HFFc6 (cell line): Measurements from ENCODE around the gene DNA2. TPM values are rescaled to one million over a fixed set of nuclear protein-coding genes. Genes with fewer than 3 reads are reported as not detected.

ENCODE experiments used
- DNase-seq: peaks from one replicate; pipeline ENCODE4 v3.0.0-alpha.2; 2018
- H3K27ac Mint-ChIP-seq: 2 replicates; pipeline ENCODE4 v1.8.0; 2020; ENCODE audit warnings: mild to moderate bottlenecking, mixed read lengths
- H3K27me3 Mint-ChIP-seq: 2 replicates; pipeline ENCODE4 v1.8.0; 2021; ENCODE audit warnings: mild to moderate bottlenecking, moderate library complexity, mixed read lengths; ENCODE audit not compliant: insufficient read depth
- H3K36me3 Mint-ChIP-seq: 2 replicates; pipeline ENCODE4 v1.8.0; 2021; ENCODE audit warnings: low read depth, mixed read lengths
- H3K4me1 Mint-ChIP-seq: 2 replicates; pipeline ENCODE4 v1.8.0; 2020; ENCODE audit warnings: low read depth, mixed read lengths
- H3K4me3 Mint-ChIP-seq: 2 replicates; pipeline ENCODE4 v1.8.0; 2020; ENCODE audit warnings: mild to moderate bottlenecking, moderate library complexity, mixed read lengths
- H3K9me3 Mint-ChIP-seq: 2 replicates; pipeline ENCODE4 v1.8.0; 2020; ENCODE audit warnings: mild to moderate bottlenecking, mixed read lengths
- CTCF ChIP-seq: fragments of 200-600 bp; sonication (generic); IDR thresholded peaks from 2 replicates; pipeline ENCODE4 v1.5.0; 2021; ENCODE audit warnings: antibody characterized with exemption, mild to moderate bottlenecking
- total RNA-seq, 6 experiments: library from RNA; stranded (reverse); fragmentation: NEBNext Ultra II Directional; extraction: Animal tissue kit (Norgen Biotek cat#: 25700); gene quantifications; 2 replicates in 1 of 6; 3 replicates in 5 of 6; pipeline ENCODE4 v1.2.3, GENCODE V29; 2021

DNA2 gene
- total RNA-seq, 6 experiments from 2014 or later: 6.2 to 8.8 (median 7.2) TPM

GRCh38 chr10:68446179-68446578, 25.6 kb downstream of the DNA2 start:
- no peaks in the 10 kb centered on the region for H3K27me3 Mint-ChIP-seq
- no peak overlapping the region for H3K4me3 Mint-ChIP-seq
- H3K9me3 Mint-ChIP-seq: no peaks in the 10 kb centered on the region
- peaks cover 7% of the 10 kb centered on the region; the same call in 1 of the 2 replicates for H3K4me1 Mint-ChIP-seq
- H3K27ac Mint-ChIP-seq: no peak overlapping the region
- no peak for TF ChIP-seq CTCF
- DNase-seq: no peak
- peaks cover 12% of the 10 kb centered on the region; the same call in 1 of the 2 replicates for H3K36me3 Mint-ChIP-seq

GRCh38 chr10:68442971-68443370, 28.8 kb downstream of the DNA2 start:
- no peaks in the 10 kb centered on the region for H3K27me3 Mint-ChIP-seq

GRCh38 chr10:68440898-68441297, 30.9 kb downstream of the DNA2 start:
- no peak for DNase-seq
- H3K4me3 Mint-ChIP-seq: no peak overlapping the region
- H3K36me3 Mint-ChIP-seq: peaks cover 6% of the 10 kb centered on the region; the same call in 1 of the 2 replicates
- no peaks in the 10 kb centered on the region for H3K4me1 Mint-ChIP-seq
- H3K27me3 Mint-ChIP-seq: no peaks in the 10 kb centered on the region
- H3K27ac Mint-ChIP-seq: no peak overlapping the region
- H3K9me3 Mint-ChIP-seq: no peaks in the 10 kb centered on the region
- no peak for TF ChIP-seq CTCF

More at GRCh38 chr10:68442971-68443370, 28.8 kb downstream of the DNA2 start:
- H3K9me3 Mint-ChIP-seq: no peaks in the 10 kb centered on the region
- H3K27ac Mint-ChIP-seq: no peak overlapping the region
- H3K4me1 Mint-ChIP-seq: no peaks in the 10 kb centered on the region
- no peak overlapping the region for H3K4me3 Mint-ChIP-seq
- no peak for TF ChIP-seq CTCF
- H3K36me3 Mint-ChIP-seq: no peaks in the 10 kb centered on the region; the same call in 1 of the 2 replicates
- no peak for DNase-seq

GRCh38 chr10:68435803-68436202, 36.0 kb downstream of the DNA2 start:
- Mint-ChIP-seq H3K36me3 (peaks cover 6% of the 10 kb centered on the region; the same call in 1 of the 2 replicates), H3K27ac (no peak overlapping the region), H3K4me1 (no peaks in the 10 kb centered on the region), H3K27me3 (peaks cover 2% of the 10 kb centered on the region; the same call in 1 of the 2 replicates), H3K9me3 (no peaks in the 10 kb centered on the region), H3K4me3 (no peak overlapping the region)
- no peak for DNase-seq
- no peak for TF ChIP-seq CTCF

GRCh38 chr10:68434657-68435056, 37.1 kb downstream of the DNA2 start:
- DNase-seq: no peak
- Mint-ChIP-seq H3K36me3 (peaks cover 6% of the 10 kb centered on the region; the same call in 1 of the 2 replicates), H3K9me3 (no peaks in the 10 kb centered on the region), H3K27ac (no peak overlapping the region), H3K4me3 (no peak overlapping the region), H3K4me1 (no peaks in the 10 kb centered on the region), H3K27me3 (peaks cover 2% of the 10 kb centered on the region; the same call in 1 of the 2 replicates)
- TF ChIP-seq CTCF: no peak
